ENCODE data around the gene WASF1. TPM values are rescaled to one million over a fixed set of nuclear protein-coding genes. Genes with fewer than 3 reads are reported as not detected.

The WASF1 gene
- total RNA-seq, 4 donors from 2014 or later: 1.9 to 7.1 (median 5.9) TPM

DNA sequence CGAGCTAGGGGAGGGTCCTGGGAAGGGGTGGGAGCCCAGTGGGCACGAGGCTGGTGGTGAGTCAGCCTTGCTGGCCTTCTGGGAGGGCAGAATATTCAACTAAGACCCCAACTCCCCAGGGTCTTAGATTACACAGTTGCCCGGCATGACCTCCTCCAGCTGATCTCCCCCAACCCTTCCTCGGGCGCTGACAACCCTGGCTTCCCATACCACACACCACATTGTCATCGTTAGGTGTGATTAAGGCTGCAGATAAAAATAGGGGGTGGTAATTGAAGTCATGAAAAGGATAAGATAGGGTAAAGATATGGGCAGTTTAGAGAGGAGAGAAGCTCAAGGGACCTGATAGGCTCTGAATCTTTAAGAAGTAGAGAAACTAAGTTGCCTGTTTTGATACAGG lies 11.3 kb upstream of the WASF1 start:
- Histone ChIP-seq H3K4me1 (peaks cover 0 to 6% (median 0%) of the 10 kb centered on the region in 4 donors), H3K4me3 (no peak overlapping the region), H3K27ac (no peak overlapping the region), H3K36me3 (peaks cover 0 to 11% (median 5%) of the 10 kb centered on the region in 4 donors), H3K27me3 (no peaks in the 10 kb centered on the region), H3K9me3 (no peaks in the 10 kb centered on the region)
- no peak for DNase-seq
- WGBS, 2 donors (ENCODE audit: low coverage in 1 of 2): 90% methylated on average over 6 of the region's 6 CpGs; no CpG with 5 or more reads in 1 of the 2 donors
- in situ Hi-C loops (cut with MboI; ENCODE audit: low pct_ligation_motif_present in 1 of 4, low pct_unique_long_range_greater_than_20kb in 1 of 4, low sequenced_read_pairs in 3 of 4) (no loop called here), intact Hi-C loops (cut with DNase I; ENCODE audit: low total_unique reads) (loop anchor here (5.0 kb wide), 1 partner anchor 1663 kb away; no protein-coding TSS in a partner anchor)
- TF ChIP-seq POLR2AphosphoS5 (IDR thresholded peaks at IDR 0.05) (no peak), POLR2A (IDR thresholded peaks at IDR 0.05) (no peak), EP300 (IDR thresholded peaks at IDR 0.05; ENCODE audit: low read depth) (no peak)
- TF ChIP-seq, protein P1, sequence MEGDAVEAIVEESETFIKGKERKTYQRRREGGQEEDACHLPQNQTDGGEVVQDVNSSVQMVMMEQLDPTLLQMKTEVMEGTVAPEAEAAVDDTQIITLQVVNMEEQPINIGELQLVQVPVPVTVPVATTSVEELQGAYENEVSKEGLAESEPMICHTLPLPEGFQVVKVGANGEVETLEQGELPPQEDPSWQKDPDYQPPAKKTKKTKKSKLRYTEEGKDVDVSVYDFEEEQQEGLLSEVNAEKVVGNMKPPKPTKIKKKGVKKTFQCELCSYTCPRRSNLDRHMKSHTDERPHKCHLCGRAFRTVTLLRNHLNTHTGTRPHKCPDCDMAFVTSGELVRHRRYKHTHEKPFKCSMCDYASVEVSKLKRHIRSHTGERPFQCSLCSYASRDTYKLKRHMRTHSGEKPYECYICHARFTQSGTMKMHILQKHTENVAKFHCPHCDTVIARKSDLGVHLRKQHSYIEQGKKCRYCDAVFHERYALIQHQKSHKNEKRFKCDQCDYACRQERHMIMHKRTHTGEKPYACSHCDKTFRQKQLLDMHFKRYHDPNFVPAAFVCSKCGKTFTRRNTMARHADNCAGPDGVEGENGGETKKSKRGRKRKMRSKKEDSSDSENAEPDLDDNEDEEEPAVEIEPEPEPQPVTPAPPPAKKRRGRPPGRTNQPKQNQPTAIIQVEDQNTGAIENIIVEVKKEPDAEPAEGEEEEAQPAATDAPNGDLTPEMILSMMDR (IDR thresholded peaks at IDR 0.05): no peak

DNA sequence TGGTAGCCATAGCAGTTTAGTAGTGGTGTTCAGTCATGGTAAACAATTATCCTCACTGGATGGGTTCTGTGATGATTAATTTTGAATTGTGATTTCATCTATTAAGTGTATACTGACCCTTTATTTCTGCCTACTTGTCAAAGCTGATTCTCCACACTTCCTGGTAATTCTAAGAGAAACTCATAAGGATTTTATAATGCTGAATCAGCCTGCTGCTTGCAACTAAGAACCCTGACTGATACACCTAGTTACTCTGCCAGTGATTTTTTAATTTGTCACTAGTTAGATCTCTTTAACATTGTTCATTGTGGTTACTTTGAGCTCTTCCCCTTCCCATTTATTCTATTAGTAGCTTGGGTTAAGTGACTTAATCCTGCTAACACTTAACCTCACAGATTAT lies 9.3 kb upstream of the WASF1 start:
- Histone ChIP-seq H3K9me3 (no peaks in the 10 kb centered on the region), H3K27ac (no peak overlapping the region), H3K4me1 (peaks cover 0 to 15% (median 0%) of the 10 kb centered on the region in 4 donors), H3K4me3 (no peak overlapping the region), H3K36me3 (peaks cover 0 to 4% (median 1%) of the 10 kb centered on the region in 4 donors), H3K27me3 (no peaks in the 10 kb centered on the region)
- DNase-seq: no peak
- intact Hi-C loops (cut with DNase I; ENCODE audit: low total_unique reads) (no loop called here), in situ Hi-C loops (cut with MboI; ENCODE audit: low pct_ligation_motif_present in 1 of 4, low pct_unique_long_range_greater_than_20kb in 1 of 4, low sequenced_read_pairs in 3 of 4) (no loop called here)
- TF ChIP-seq, protein P1 (IDR thresholded peaks at IDR 0.05): no peak
- TF ChIP-seq POLR2AphosphoS5 (IDR thresholded peaks at IDR 0.05) (no peak), POLR2A (IDR thresholded peaks at IDR 0.05) (no peak), EP300 (IDR thresholded peaks at IDR 0.05; ENCODE audit: low read depth) (no peak)

DNA sequence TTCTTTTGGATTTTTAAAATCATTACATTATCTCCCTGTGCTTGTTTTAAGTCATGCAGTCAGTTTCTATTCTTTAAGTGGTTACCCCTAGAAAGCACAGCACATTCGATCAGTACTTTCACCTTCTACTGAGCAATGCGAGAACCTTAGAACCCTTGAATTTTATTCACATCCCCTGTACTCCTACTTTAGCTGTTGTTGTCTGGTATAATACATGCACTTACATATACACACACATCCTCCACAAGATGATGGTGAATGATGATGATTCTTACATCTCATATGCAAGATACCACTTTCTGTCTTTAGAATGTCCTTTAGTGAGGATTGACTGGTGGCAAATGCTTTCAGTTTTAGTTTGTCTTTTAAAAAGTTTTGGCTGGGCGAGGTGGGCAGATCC lies 6.4 kb upstream of the WASF1 start:
- WGBS, 2 donors (ENCODE audit: low coverage in 1 of 2): 72 to 96% methylated on average over 2 to 3 of the region's 3 CpGs
- intact Hi-C loops (cut with DNase I; ENCODE audit: low total_unique reads): no loop called here
- in situ Hi-C loops (cut with MboI; ENCODE audit: low pct_ligation_motif_present in 1 of 4, low pct_unique_long_range_greater_than_20kb in 1 of 4, low sequenced_read_pairs in 3 of 4): no loop called here
- Histone ChIP-seq H3K4me3 (no peak overlapping the region), H3K36me3 (no peaks in the 10 kb centered on the region), H3K9me3 (no peaks in the 10 kb centered on the region), H3K27ac (no peak overlapping the region), H3K4me1 (peaks cover 10 to 44% (median 22%) of the 10 kb centered on the region in 4 donors), H3K27me3 (no peaks in the 10 kb centered on the region)
- no peak for TF ChIP-seq POLR2AphosphoS5 (IDR thresholded peaks at IDR 0.05)
- no peak for TF ChIP-seq EP300 (IDR thresholded peaks at IDR 0.05; ENCODE audit: low read depth)
- no peak for TF ChIP-seq POLR2A (IDR thresholded peaks at IDR 0.05)
- TF ChIP-seq, protein P1 (IDR thresholded peaks at IDR 0.05): no peak
- no peak for DNase-seq

DNA sequence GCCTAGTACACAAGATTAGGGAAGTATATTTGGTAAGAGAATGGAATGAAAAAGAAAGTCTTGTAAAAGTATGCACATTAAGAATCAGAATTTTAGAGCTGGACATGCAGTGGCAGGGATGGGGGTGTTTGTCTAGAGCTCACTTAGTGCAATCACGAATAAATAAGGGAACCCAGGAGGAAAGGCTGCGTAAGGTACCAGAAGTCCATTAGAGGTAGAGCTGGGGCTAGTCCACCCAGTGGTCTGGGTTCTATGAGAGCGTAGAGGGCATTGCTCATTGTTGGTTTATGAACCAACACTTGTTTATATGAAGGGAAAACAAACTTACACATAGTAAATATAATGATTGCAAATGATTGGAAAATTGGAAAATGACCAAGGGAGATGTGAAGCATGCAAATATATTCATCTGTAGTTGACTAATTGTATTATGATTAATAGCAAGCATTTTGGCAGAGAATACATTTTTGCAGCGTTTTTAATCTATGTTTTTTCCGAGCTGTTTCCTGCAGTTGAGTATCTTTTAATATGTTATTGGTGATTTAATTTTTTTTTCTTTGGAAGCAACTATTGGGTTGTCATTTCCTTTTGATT lies 3.9 kb upstream of the WASF1 start:
- TF ChIP-seq EP300 (IDR thresholded peaks at IDR 0.05; ENCODE audit: low read depth): no peak
- in situ Hi-C loops (cut with MboI; ENCODE audit: low pct_ligation_motif_present in 1 of 4, low pct_unique_long_range_greater_than_20kb in 1 of 4, low sequenced_read_pairs in 3 of 4): no loop called here
- Histone ChIP-seq H3K9me3 (no peaks in the 10 kb centered on the region), H3K27ac (no peak overlapping the region), H3K27me3 (no peaks in the 10 kb centered on the region), H3K4me1 (peaks cover 10 to 51% (median 25%) of the 10 kb centered on the region in 4 donors), H3K4me3 (no peak overlapping the region), H3K36me3 (no peaks in the 10 kb centered on the region)
- WGBS, 2 donors (ENCODE audit: low coverage in 1 of 2): 80 to 81% methylated on average over 4 to 5 of the region's 5 CpGs
- intact Hi-C loops (cut with DNase I; ENCODE audit: low total_unique reads): no loop called here
- DNase-seq: no peak
